Hematopoietic multipotent progenitor cell treated with erythropoietin and hydrocortisone succinate and interleukin-3 and kit ligand, for 15 days (in vitro differentiated cells): ENCODE data around the gene MLST8.
A peak's percentile ranks its signal among the peaks of the same experiment; 100 is the strongest.

Source experiments
- DNase-seq: peaks from one replicate; pipeline ENCODE4 v3.0.0-alpha.2; 2015; ENCODE audit warnings: low spot score

MLST8 gene

DNA sequence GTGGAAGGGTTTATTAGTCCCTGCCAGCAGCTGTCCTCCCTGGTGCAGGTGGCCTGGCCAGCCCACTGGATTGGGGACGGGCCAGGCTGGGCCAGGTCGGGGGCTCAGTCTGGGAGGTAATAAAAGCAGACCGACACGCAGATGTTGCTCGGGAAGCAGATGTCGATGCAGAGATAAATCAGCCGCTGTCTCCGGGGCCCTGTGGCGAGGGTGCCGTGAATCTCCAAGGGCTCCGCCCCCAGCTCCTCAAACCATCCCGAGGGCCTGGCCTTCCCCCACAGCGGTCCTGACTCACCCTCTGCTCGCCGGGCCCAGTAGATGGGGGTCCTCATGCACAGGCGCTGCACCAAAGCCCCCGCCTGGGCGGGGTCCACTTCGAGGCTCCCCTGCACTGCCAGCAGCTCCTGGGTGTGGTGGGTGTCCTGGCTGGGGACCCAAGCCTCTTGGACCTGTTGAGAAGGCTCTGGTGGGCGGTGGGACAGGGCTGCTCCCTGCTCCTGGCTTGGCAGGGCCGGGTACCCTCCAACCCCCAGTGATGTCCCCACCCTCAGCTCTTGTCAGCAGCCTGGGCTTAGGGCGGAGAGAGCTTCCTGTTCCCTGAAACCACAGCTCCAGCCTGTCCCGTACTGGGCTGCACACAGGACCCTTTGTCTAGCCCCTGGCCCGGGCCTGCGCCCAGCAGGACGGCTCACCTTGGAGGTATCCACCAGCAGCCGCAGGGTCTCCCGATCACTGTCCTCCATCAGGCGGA is 4.2 kb downstream of the MLST8 start:
- DNase-seq, result no peak

DNA sequence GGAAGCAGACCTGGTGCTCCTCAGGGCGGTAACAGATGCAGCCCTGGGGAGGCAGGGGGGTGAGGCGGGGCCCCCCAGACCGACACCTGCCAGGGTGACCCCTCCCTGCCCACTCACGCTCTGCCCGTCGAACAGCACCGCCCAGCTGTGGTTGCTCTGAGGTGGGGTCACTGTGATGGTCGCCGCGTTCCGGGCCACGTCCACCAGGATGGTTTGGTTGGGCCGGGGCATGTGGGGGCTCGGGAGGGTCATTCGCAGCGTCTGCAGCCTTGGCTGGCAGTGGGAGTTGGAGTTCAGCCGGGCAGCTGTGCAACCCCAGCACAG is 4.7 kb downstream of the MLST8 start:
- no peak for DNase-seq

DNA sequence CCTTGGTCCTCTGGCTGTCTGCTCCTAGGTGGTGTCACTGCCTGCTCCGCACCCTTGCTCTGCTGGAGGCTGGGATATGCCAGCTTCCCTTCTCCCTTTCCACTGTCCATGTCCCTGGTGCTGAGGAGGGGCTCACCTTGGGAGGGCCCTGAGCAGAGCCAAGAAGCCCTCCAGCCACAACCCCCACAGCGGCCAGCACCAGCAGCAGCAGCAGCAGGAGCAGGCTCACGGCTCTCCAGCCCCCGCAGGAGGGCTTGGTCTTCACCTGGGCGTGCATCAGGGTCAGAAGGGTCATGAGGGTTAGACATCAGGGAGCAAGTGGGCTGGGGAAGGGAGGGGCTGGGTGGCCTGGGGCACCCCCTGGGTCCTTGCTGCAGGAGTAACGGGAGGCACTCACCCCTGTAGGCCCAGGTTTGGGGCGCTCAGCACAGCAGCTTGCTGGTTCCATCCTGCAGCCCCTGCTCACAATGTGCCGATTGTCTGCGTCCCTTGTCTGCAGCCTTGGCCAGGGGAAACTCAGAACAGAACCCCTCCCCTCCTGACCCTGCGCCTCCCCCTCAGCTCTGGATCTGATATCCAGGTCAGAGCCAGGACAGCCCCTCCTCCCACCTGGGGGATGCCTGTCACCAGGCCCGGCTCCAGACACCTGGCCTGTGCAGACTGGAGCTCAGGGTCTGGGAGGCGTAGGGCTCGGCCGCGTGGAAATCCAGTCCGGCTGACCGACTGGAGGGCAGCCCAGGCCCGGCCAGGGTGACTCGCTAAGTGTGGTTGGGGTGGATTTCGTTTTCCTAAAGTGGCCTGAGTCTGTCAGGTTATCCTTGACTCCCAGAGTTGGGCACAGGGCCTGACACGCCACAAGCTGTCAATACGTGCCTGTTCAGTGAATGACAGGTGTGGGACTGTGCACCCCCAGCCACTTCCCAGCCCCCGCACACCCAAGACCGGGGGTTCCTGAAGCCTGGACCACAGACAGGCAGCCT is 5.4 kb downstream of the MLST8 start, which contains the start of gene BRICD5:
BRICD5 (minus strand) TSS at position 478 of the 980 bp plus-strand sequence; CDS start at position 448, 30 bp downstream.
- DNase-seq, result no peak

DNA sequence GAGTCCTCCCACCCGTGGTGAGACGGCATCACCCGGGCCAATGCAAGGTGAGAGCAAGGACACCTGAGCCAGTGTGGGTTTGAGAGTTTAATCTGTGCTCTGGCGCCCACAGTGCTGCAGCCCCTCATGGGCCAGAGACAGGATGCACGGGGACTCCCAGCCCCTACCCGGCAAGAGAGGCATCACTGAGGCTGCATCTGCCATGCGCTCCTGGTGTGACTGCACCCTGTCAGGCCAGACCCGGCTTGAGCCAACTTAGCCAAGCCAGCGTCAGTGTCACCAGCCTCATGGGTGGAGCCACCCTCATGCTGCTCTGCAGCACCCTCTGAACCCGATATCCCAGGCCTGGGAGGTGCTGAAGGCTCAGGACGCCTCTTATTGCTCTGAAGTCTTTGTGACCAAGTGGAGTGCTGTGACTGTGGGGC is 6.7 kb downstream of the MLST8 start:
- peak; percentile 12 for DNase-seq

DNA sequence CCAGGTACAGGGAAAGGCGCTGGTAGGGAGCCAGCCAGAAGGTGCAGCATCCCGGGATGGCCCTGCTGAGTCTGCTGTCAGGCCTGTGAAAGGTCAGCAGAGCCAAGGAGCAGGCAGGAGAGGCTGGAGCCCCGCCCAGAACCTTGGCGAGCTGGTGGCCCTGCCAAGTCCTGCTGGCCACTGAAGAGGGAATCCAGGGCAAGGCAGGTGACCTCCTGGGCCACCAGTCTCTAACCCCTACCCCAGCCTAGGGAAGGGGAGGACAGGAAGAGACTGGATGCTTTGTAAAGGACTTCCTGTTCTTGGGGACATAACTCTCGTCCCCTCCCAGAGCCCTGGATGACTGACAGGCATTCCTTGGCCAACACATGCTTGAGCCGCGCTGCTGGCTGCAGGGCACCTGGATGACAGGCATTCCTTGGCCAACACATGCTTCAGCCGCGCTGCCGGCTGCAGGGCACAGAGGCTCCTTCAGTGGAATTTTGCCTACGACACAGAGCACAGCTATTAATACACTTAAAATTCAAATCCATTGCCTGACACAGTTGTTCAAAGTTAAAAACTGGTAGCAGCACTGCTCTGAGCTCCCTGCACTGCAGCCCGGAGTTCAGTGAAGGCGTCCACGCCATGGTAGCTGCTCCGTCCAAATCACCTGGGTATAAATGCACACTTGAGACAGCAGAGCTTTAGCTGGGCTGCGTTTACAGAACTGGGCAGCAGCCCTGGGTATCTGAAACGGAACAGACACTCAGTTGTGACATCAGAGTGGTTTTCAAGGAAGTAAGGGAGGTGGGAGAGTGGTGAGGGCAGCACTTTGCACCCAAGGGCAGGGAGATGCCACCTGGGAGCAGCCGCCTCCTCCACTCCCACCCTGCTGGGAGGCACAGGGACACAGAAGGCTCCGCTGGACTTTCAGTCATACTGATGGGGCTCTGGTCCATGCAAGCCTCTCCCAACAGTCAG is 7.4 kb downstream of the MLST8 start:
- DNase-seq, result no peak

DNA sequence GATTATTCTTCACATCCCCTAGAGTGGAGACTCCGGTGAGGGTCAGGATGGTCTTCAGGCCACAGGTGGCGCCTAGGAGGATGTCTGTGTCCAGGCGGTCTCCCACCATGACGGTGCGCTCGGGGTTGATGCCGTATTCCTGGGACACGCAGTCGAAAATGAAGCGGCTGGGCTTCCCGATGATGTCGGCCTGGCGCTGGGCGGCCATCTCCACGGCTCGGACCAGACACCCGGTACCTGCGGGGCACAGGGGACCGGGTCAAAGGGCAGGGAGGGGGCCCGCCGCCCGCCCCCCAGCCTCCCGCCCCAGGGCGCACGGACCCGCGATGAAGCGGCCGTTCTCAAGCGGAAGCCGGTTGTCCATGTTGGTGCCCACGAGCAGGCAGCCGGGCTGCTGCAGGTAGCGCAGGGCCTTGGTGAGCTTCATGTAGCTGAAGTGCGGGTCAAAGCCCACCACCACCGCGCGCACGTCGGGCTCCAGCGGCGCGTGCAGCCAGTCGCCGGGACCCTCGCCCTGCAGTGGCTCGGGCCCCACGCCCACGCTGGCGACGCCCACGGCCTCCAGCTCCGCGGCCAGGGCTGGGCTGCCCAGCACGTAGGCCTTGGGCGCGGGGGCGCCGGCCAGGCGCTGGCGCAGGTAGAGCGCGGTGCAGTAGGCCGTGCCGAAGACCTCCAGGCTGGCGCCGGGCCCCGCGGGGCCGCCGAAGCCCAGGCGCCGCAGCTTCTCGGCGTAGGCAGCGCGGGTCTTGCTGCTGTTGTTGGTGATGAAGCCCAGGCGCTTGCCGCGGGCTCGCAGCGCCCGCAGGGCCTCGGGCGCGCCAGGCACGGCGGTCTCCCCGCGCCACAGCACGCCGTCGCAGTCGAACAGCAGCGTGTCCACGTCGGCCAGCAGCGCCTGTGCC is 8.8 kb downstream of the MLST8 start:
- DNase-seq, result no peak

DNA sequence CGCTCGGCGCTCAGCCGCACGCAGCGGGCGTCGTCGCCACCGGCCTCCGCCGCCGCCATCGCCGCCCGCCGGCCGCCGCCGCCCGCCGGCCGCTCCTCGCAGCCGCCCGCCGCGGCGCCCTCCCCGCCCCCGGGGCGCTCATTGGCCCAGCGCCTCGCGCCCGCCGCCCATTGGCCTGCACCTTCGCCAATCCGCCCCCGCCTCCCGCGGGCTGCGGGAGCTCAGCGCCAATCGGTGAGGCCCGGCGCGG is 9.4 kb downstream of the MLST8 start, which contains the start of gene PGP:
PGP (minus strand) TSS at position 122 of the 250 bp plus-strand sequence; CDS start at position 59, 63 bp downstream.
- DNase-seq, result no peak

DNA sequence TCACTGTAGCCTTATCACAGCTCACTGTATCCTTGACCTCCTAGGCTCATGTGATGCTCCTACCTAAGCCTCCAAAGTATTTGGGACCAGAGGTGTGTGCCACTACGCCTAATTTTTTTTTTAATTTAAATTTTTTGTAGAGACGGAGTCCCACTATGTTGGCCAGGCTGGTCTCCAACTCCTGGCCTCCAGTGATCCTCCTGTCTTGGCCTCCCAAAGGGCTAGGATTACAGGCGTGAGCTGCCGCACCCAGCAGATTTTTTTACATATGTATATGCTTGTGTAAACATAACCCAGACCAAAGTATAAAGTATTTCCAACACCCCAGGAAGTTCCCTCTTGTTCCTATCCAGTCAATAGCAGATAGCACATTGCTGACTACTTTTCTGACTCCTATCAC is 11.1 kb downstream of the MLST8 start:
- DNase-seq, result no peak

DNA sequence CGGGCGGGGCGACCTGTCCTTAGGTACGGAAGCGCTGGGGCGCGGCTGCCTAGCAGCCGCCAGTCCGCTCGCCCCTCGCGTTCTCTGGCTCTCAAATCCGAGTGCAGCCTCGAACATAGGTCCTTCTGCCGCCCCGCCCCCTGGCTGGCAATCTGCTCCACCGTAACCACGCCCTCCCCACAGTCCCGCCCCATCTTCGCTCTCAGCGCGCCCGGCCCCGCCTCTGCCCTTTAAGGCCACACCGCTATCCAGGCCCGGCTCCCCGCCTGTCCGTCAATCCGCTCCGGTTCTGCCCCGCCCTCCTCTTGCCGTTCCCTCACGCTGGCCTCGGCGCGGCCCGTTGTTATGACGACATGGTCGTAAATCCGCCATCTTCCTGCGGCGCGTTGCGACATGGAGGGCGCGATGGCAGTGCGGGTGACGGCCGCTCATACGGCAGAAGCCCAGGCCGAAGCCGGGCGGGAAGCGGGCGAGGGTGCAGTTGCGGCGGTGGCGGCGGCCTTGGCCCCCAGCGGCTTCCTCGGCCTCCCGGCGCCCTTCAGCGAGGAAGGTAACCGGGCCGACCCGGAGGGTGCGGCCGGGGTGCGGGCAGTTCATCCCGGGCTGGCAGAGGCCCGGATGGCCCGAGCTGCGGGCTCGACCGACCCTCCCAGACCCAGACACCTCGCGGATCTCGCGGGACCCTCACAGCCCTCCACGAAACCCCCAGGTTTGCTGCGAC is 18.1 kb downstream of the MLST8 start, which contains the start of gene E4F1:
E4F1 (plus strand) TSS at position 371 of the 721 bp plus-strand sequence; CDS start at position 394, 23 bp downstream.
- peak; percentile 100 for DNase-seq

DNA sequence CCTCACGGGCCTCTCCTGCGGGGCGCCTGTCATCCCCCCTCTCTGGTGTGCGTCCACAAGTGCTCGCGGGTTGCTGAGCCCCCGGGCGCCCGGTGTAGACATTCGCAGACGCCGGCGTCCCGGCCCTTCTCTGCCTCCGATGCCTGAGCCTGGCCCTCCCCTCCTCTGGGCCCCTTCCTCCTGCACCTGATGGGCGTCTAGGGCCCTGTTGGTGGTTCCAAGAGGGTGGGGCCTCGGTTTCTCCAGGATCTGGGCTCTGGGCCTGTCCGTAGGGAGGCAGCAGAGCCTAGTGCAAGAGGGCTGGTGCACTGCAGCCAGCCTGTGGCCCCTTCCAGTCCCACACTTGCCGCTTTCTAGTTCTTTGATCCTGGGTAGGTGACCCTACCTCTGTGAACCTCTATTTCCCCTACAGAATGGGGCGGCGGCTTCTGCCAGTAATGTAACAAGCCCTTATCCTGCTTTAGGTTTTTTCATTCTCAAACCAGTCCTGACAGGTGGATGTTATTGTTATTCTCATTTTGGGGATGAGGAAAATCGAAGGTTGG is 18.8 kb downstream of the MLST8 start:
- DNase-seq, result peak; percentile 44

DNA sequence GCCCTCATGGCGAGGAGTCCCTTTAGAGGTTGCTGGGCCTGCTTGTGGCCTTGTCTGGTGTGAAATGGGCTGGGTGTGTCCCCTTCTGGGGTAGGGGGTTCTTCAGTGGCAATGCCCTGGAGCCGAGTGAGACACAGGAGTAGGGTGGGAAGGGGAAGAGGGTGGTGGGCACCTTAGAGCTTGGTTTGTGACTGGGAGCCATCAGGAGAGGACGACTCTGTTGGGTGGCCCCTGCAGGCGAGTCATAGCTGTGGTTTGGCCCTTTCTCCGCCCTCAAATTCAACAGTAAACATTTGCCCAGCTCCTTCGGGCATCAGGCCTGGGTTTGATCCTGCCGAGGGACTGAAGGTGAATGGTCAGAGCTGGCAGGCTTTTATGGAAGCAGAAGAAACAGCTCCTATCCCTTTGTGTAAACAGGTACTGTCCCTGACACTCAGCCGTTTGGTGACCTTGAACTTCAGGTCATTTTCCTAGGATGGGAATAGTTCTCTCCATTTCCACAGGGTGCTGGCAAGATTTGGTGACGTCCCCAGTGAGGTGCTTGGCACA is 21.1 kb downstream of the MLST8 start:
- DNase-seq, result no peak

DNA sequence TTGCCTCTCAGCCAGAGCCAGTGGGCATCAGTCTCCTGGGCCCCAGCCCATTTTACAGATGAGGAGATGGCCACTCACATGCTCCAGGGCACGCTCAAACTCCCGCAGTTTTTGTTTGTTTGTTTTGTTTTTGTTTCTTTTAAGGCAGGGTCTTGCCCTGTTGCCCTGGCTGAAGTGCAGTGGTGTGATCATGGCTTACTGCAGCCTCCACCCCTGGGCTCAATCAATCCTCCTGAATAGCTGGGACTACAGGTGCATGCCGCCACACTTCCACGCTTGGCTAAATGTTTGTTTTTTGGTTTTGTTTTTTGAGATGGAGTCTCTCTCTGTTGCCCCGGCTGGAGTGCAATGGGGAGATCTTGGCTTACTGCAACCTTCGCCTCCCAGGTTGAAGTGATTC is 21.7 kb downstream of the MLST8 start:
- no peak for DNase-seq

DNA sequence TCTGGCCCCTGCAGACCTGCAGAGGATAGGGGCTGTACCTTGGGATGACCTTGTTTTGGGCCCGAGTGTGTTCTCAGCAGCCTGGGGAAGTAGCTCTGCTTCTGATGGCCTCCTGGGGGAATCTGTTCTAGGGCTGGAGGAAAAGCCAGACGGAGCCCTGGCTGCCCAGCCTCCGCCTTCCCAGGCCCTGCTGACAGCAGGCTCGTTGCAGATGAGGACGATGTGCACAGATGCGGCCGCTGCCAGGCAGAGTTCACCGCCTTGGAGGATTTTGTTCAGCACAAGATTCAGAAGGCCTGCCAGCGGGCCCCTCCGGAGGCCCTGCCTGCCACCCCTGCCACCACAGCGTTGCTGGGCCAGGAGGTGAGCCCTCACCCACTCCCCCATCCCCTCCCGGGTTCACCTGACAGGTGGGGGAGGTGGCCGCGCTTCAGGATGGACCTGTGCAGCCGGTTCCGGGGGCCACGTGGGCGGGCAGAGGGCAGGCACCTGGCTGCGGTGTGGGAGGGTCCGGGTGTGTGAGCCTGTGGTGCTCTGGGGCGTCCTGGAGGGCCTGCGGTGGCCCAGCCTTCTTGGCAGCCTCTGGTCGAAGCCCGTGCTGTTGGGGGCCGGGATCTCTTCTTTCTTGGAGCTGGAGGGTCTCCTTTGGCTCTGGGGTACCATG is 23.0 kb downstream of the MLST8 start:
- no peak for DNase-seq

DNA sequence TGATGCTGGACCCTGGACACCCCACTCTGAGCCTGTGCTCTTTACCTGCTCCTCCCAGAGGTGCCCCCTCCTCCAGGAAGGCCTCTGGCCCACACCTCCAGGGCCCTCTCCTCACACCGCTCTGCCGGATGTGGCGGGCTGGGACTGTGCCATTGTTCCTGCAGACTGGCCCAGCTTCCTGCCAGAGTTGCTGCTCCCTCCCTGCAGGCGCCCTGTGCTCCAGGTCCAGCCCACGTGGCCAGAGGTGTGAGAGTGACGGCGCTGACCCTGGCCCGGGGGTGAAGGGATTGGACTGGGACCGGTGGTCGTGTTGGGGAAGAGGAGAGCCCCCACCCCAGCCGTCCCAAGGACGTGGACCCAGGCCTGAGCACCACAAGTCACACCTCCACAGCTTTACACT is 23.8 kb downstream of the MLST8 start:
- DNase-seq, result no peak

DNA sequence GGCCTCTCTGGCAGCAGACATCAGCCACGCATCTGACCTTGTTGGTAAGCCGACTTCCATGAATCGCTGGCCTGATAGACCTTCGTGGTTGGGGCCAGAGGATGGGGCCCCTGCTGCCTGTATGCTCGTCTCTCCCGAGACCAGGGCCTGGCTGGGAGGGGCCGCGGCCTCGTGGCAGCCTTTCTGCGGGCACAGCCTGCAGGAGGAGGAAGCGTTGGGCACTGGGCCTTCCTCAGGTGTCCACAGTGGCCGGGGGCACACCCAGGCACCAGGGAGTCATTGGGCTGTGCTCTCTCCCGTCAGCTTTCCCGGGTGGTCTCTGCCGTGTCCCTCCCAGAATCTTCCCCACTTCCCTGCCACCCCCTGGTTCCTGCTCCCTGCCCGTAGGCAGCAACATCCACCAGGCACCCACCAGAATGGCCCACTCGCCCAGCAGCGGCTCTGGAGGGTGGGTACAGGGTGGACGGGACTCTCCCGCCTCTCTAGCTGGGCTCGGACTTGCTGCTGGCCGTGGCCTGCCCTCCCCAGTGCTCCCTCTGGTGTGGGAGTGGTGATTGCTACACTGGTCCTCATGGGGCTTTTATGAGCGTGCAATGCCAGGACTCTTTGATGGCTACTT is 24.5 kb downstream of the MLST8 start:
- no peak for DNase-seq

DNA sequence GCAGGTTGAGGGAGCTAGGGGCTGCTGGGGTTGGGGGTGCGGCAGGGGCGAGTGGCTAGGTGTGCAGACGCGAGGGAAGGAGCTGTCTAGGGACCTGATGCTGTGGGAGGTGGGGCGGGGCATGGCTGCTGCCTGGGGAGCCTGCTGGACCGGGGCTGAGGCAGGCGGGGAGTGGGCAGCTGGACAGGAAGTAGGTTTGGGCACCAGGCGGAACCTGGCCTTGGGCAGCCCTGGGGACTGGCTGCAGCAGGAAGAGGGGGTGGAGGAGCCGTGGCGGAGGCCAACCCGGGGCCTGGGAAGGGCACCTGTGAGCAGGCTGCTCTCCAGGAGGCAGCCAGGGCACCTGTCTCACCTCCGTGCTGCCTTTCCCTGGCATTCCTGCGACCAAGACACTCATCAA is 25.1 kb downstream of the MLST8 start:
- no peak for DNase-seq

DNA sequence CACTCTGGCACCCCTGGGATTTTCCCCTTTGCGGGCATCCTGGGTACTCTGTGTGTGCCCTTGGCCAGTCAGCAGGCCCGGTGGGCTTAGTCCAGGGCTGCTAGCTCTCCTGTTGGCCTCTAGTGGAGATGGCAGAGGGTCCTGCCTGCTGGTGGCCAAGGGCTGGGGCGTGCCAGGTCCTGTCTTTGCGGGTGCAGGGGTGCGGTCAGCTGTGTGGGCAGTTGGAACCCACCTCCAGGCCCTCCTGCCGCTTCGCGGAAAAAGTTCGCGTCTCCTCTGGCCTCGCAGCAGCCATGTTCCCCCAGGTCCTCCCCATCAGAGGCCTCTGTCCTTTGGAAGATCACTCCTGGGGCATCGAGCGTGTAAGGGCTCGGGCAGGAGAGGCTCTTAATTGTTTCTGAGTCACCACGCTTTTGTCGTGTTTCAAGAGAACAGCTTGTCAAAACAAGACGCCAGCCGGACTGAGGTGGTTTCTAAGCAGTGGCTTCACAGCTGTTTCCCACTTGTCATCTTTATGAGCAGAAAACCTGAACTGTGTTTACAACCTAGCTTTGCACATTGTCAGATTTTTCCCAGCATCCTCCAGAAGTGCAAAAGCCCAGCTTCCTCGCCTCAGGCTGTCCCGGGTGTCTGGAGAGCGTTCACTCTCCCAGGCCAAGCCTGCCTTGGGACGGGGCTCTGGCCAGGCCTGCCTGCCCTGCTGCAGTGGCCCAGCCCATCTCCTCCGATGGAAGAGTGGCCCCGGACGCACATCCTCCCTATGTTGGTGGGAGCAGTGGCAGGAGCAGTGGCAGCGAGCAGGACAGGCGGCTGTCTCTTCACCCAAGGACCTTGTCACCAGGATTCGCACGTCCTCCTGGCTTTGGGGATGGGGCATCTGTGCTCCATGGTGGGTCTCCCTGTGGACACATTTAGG is 26.0 kb downstream of the MLST8 start:
- no peak for DNase-seq
